GM23338 (cell line): Measurements from ENCODE around the gene GRN.

ENCODE experiments used
- EZH2 ChIP-seq: fragments of 200-600 bp; sonication (generic); IDR thresholded peaks from one replicate; pipeline ENCODE4 v1.8.0; 2017; ENCODE audit warnings: antibody characterized with exemption, mild to moderate bottlenecking, low read depth; ENCODE audit not compliant: unreplicated experiment
- EZH2phosphoT487 ChIP-seq: fragments of 200-600 bp; sonication (generic); IDR thresholded peaks from one replicate; pipeline ENCODE4 v1.8.1; 2018; ENCODE audit warnings: antibody characterized with exemption; ENCODE audit not compliant: unreplicated experiment
- POLR2AphosphoS5 ChIP-seq: IDR thresholded peaks from 2 replicates; pipeline ENCODE4 v1.6.1; 2016; ENCODE audit warnings: antibody characterized with exemption, low read depth
- TF ChIP-seq, protein P1 (sequence below), 2 experiments: fragments of 200-600 bp in 1 of 2; sonication (generic) in 1 of 2; conservative IDR thresholded peaks; 2 replicates each; pipeline versions ENCODE4 v1.5.1 to v1.6.1; 2016 to 2017; ENCODE audit warnings: antibody characterized with exemption in 2 of 2, low read depth in 2 of 2, mild to moderate bottlenecking in 2 of 2, moderate library complexity in 1 of 2

GRCh38 chr17:44304651-44305050 lies 40.5 kb upstream of the GRN start:
- TF ChIP-seq, protein P1, sequence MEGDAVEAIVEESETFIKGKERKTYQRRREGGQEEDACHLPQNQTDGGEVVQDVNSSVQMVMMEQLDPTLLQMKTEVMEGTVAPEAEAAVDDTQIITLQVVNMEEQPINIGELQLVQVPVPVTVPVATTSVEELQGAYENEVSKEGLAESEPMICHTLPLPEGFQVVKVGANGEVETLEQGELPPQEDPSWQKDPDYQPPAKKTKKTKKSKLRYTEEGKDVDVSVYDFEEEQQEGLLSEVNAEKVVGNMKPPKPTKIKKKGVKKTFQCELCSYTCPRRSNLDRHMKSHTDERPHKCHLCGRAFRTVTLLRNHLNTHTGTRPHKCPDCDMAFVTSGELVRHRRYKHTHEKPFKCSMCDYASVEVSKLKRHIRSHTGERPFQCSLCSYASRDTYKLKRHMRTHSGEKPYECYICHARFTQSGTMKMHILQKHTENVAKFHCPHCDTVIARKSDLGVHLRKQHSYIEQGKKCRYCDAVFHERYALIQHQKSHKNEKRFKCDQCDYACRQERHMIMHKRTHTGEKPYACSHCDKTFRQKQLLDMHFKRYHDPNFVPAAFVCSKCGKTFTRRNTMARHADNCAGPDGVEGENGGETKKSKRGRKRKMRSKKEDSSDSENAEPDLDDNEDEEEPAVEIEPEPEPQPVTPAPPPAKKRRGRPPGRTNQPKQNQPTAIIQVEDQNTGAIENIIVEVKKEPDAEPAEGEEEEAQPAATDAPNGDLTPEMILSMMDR (conservative IDR thresholded peaks at IDR 0.05; ENCODE audit: low read depth in 2 of 2), result no peak
- TF ChIP-seq EZH2phosphoT487 (no peak), POLR2AphosphoS5 (no peak), EZH2 (no peak)
